Suprapubic skin (tissue), 3 donors: ENCODE data around the gene FIZ1.

Experiments
- POLR2A ChIP-seq, 2 donors: fragments of 450-650 bp; IDR thresholded peaks; one replicate each; pipeline ENCODE4 v1.6.1; 2017; ENCODE audit warnings: antibody characterized with exemption in 2 of 2, mild to moderate bottlenecking in 2 of 2, moderate library complexity in 2 of 2
- TF ChIP-seq, protein P1 (sequence below), 2 donors: fragments of 200-600 bp in 1 of 2; fragments of 450-650 bp in 1 of 2; sonication (generic) in 1 of 2; IDR thresholded peaks; one replicate each; pipeline ENCODE4 v1.5.1; 2016 to 2019; ENCODE audit warnings: antibody characterized with exemption in 2 of 2, mild to moderate bottlenecking in 1 of 2, moderate library complexity in 1 of 2

GRCh38 chr19:55552620-55553019 is 46.7 kb downstream of the FIZ1 start:
- TF ChIP-seq, protein P1, sequence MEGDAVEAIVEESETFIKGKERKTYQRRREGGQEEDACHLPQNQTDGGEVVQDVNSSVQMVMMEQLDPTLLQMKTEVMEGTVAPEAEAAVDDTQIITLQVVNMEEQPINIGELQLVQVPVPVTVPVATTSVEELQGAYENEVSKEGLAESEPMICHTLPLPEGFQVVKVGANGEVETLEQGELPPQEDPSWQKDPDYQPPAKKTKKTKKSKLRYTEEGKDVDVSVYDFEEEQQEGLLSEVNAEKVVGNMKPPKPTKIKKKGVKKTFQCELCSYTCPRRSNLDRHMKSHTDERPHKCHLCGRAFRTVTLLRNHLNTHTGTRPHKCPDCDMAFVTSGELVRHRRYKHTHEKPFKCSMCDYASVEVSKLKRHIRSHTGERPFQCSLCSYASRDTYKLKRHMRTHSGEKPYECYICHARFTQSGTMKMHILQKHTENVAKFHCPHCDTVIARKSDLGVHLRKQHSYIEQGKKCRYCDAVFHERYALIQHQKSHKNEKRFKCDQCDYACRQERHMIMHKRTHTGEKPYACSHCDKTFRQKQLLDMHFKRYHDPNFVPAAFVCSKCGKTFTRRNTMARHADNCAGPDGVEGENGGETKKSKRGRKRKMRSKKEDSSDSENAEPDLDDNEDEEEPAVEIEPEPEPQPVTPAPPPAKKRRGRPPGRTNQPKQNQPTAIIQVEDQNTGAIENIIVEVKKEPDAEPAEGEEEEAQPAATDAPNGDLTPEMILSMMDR (IDR thresholded peaks at IDR 0.05), result no peak
- no peak for TF ChIP-seq POLR2A (IDR thresholded peaks at IDR 0.05)
